B cell (primary cell): ENCODE data around the gene RAN.

Experiments
- EZH2 ChIP-seq: IDR thresholded peaks from 2 replicates; pipeline ENCODE4 v1.6.1; 2012; ENCODE audit warnings: borderline replicate concordance, low read depth, mild to moderate bottlenecking, moderate library complexity, low read length; ENCODE audit not compliant: insufficient read depth, poor library complexity, severe bottlenecking
- TF ChIP-seq, protein P1 (sequence below): fragments of 200-600 bp; IDR thresholded peaks from one replicate; pipeline ENCODE4 v1.8.0; 2022; ENCODE audit warnings: antibody characterized with exemption, mild to moderate bottlenecking

DNA sequence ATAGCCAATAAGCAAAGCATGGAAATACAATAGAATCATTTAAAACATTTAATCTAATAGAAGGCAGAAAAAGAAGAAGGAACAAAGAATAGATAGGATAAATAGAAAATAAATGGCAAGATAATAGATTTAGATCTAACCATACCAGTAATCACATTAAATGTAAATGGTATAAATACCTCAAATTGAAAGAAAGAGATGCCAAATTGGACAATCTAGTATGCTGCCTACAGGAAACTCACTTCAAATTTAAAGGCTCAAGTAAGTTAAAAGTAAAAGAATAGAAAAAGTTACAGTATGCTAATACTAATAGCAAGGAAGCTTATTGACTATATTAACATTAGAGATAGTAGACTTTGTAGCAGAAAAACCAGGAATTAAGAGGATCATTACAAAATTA is 40.1 kb downstream of the RAN start:
- TF ChIP-seq, protein P1, sequence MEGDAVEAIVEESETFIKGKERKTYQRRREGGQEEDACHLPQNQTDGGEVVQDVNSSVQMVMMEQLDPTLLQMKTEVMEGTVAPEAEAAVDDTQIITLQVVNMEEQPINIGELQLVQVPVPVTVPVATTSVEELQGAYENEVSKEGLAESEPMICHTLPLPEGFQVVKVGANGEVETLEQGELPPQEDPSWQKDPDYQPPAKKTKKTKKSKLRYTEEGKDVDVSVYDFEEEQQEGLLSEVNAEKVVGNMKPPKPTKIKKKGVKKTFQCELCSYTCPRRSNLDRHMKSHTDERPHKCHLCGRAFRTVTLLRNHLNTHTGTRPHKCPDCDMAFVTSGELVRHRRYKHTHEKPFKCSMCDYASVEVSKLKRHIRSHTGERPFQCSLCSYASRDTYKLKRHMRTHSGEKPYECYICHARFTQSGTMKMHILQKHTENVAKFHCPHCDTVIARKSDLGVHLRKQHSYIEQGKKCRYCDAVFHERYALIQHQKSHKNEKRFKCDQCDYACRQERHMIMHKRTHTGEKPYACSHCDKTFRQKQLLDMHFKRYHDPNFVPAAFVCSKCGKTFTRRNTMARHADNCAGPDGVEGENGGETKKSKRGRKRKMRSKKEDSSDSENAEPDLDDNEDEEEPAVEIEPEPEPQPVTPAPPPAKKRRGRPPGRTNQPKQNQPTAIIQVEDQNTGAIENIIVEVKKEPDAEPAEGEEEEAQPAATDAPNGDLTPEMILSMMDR = no peak
- no peak for TF ChIP-seq EZH2
